ENCODE measurements around the gene FOXR1. TPM values are rescaled to one million over a fixed set of nuclear protein-coding genes. Genes with fewer than 3 reads are reported as not detected.
A peak's percentile ranks its signal among the peaks of the same experiment; 100 is the strongest.

The FOXR1 gene
- total RNA-seq, 1 donor: not detected

GRCh38 chr11:118928101-118928869 is 43.3 kb upstream of the FOXR1 start:
- H2AFZ ChIP-seq (ENCODE audit: low read length): peak overlapping the region; percentile 45
- peaks cover 18% of the 10 kb centered on the region for H4K20me1 ChIP-seq (ENCODE audit: insufficient read depth, low read length)
- peaks cover 21% of the 10 kb centered on the region for H3K79me2 ChIP-seq (ENCODE audit: insufficient read depth, low read length)
- peak overlapping the region; percentile 80 for H3K4me2 ChIP-seq (ENCODE audit: insufficient read depth, low read length)
- peak; percentile 99 for DNase-seq (ENCODE audit: insufficient read length, low spot score, missing footprints)
- peak overlapping the region; percentile 71 for H3K4me3 ChIP-seq (ENCODE audit: insufficient read depth, low read length)
- no peaks in the 10 kb centered on the region for H3K36me3 ChIP-seq (ENCODE audit: insufficient read depth, low read length)
- peak overlapping the region; percentile 47 for H3K27ac ChIP-seq (ENCODE audit: low read depth, low read length)
- TF ChIP-seq, protein P1, sequence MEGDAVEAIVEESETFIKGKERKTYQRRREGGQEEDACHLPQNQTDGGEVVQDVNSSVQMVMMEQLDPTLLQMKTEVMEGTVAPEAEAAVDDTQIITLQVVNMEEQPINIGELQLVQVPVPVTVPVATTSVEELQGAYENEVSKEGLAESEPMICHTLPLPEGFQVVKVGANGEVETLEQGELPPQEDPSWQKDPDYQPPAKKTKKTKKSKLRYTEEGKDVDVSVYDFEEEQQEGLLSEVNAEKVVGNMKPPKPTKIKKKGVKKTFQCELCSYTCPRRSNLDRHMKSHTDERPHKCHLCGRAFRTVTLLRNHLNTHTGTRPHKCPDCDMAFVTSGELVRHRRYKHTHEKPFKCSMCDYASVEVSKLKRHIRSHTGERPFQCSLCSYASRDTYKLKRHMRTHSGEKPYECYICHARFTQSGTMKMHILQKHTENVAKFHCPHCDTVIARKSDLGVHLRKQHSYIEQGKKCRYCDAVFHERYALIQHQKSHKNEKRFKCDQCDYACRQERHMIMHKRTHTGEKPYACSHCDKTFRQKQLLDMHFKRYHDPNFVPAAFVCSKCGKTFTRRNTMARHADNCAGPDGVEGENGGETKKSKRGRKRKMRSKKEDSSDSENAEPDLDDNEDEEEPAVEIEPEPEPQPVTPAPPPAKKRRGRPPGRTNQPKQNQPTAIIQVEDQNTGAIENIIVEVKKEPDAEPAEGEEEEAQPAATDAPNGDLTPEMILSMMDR (IDR thresholded peaks at IDR 0.05; ENCODE audit: extremely low read depth, low read depth, low read length): peak; percentile 95
- no peaks in the 10 kb centered on the region for H3K9me3 ChIP-seq (ENCODE audit: low read depth, low read length)
- H3K4me1 ChIP-seq (ENCODE audit: insufficient read depth, low read length): peaks cover 32% of the 10 kb centered on the region
- peaks cover 8% of the 10 kb centered on the region for H3K27me3 ChIP-seq (ENCODE audit: insufficient read depth, low read length)

DNA sequence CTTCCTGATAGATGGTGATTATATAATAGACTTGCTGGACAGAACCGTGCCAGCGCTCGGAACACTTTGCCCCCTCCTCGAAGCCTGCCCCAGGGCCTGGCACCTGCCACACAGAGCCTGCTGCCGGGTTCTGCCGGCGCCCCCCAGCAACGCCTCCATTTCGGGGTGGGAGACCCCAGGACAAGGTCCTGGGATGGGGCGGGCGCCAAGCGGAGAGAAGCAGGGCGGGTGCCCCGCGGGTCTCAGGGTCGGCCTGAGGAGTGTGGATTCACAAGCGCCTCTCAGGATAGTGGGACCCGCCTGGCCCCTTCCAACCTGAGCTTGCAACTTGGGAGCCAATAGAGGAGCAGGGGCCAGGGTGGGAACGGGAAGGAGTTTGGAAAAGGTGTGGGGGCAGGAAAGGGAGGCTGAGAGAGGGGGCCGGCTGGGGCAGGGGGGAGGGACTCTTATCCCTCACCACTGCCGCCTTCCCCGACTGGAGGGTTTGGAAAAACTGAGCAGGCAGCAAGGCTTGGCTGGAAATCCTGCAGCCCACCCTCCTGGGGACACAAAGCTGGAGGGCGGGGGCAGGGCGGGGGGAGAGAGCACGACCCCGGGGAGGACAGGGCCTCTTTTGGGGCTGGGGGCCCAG is 42.6 kb upstream of the FOXR1 start:
- peaks cover 25% of the 10 kb centered on the region for H3K4me1 ChIP-seq (ENCODE audit: insufficient read depth, low read length)
- peak overlapping the region; percentile 71 for H3K4me3 ChIP-seq (ENCODE audit: insufficient read depth, low read length)
- H3K27ac ChIP-seq (ENCODE audit: low read depth, low read length): peak overlapping the region; percentile 0
- peak overlapping the region; percentile 80 for H3K4me2 ChIP-seq (ENCODE audit: insufficient read depth, low read length)
- peak; percentile 93 for DNase-seq (ENCODE audit: insufficient read length, low spot score, missing footprints)
- TF ChIP-seq, protein P1 (IDR thresholded peaks at IDR 0.05; ENCODE audit: extremely low read depth, low read depth, low read length): no peak
- H3K36me3 ChIP-seq (ENCODE audit: insufficient read depth, low read length): no peaks in the 10 kb centered on the region
- H3K9me3 ChIP-seq (ENCODE audit: low read depth, low read length): no peaks in the 10 kb centered on the region
- peaks cover 8% of the 10 kb centered on the region for H3K27me3 ChIP-seq (ENCODE audit: insufficient read depth, low read length)
- peak overlapping the region; percentile 45 for H2AFZ ChIP-seq (ENCODE audit: low read length)
- H4K20me1 ChIP-seq (ENCODE audit: insufficient read depth, low read length): peaks cover 11% of the 10 kb centered on the region
- H3K79me2 ChIP-seq (ENCODE audit: insufficient read depth, low read length): peaks cover 14% of the 10 kb centered on the region

DNA sequence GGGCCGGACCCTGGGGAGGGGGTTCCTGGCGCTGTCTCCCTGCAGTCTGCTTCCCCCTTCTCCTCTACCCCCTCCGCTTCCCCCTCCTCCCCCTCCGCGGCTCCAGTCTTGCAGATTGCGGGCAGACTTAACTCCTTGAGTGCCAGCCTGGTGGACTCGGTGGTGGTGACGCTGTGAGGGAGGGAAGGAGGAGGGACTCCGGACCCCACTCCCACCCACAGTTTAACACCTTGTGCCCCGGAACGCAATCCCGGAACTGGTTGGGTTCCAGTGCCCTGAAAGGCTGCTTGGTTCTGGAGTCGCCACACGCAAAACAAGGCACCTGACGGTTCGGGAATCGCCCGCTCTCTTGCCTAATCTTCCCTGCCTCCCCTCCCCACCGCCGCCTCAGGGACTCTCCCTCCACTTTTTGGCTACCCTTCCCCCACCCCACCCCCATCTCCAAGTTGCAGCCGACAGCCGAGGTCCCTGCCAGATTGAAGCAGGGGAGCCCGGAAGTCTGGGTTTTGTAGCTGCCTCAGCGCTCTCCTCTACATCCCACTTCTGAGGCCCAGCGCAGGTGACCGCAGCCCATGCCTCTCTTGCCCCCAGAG is 42.0 kb upstream of the FOXR1 start:
- H3K4me3 ChIP-seq (ENCODE audit: insufficient read depth, low read length): peak overlapping the region; percentile 71
- peaks cover 8% of the 10 kb centered on the region for H3K27me3 ChIP-seq (ENCODE audit: insufficient read depth, low read length)
- no peaks in the 10 kb centered on the region for H3K36me3 ChIP-seq (ENCODE audit: insufficient read depth, low read length)
- peak overlapping the region; percentile 75 for H2AFZ ChIP-seq (ENCODE audit: low read length)
- no peak overlapping the region for H3K27ac ChIP-seq (ENCODE audit: low read depth, low read length)
- peaks cover 24% of the 10 kb centered on the region for H3K4me1 ChIP-seq (ENCODE audit: insufficient read depth, low read length)
- peak overlapping the region; percentile 80 for H3K4me2 ChIP-seq (ENCODE audit: insufficient read depth, low read length)
- no peaks in the 10 kb centered on the region for H3K9me3 ChIP-seq (ENCODE audit: low read depth, low read length)
- H3K79me2 ChIP-seq (ENCODE audit: insufficient read depth, low read length): peaks cover 8% of the 10 kb centered on the region
- TF ChIP-seq, protein P1 (IDR thresholded peaks at IDR 0.05; ENCODE audit: extremely low read depth, low read depth, low read length): no peak
- DNase-seq (ENCODE audit: insufficient read length, low spot score, missing footprints): peak; percentile 97
- peaks cover 5% of the 10 kb centered on the region for H4K20me1 ChIP-seq (ENCODE audit: insufficient read depth, low read length)

Measured in osteoblast (primary cell).